ENCODE results near the gene MCEE. TPM values are rescaled to one million over a fixed set of nuclear protein-coding genes. Genes with fewer than 3 reads are reported as not detected.

The MCEE gene
- polyA plus RNA-seq, 1 donor from 2014 or later: 25.9 TPM

DNA sequence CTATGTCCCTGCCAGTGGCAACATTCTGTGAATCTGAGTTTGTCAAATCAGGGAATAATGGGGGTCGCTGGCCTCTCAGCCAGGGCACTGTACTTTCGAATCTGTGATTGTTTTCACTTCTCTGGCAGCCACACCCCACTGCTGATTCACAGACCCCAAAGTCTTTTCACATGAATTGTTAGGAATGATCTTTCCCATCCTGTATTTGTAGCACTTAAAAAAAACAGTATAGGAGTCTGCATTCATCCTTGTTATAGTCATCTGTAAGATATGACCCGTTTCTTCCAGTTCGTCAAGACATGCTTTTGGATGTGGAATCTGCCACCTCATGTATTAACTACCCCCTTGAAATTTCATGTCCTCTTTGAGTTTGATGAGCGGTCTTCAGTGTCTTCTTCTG lies 60.7 kb downstream of the MCEE start:
- no peak overlapping the region for H2AFZ ChIP-seq (ENCODE audit: low read depth, low read length)
- H3F3A ChIP-seq (ENCODE audit: insufficient read depth, low read length, poor library complexity, severe bottlenecking): no peaks in the 10 kb centered on the region
- H3K27ac ChIP-seq (ENCODE audit: low read length): peak overlapping the region; percentile 95
- no peaks in the 10 kb centered on the region for H3K9me2 ChIP-seq (ENCODE audit: insufficient read depth, low read length)
- H3K27me3 ChIP-seq (ENCODE audit: insufficient read depth, low read depth, low read length): no peaks in the 10 kb centered on the region
- H3K9ac ChIP-seq (ENCODE audit: low read length): peak overlapping the region; percentile 86
- no peaks in the 10 kb centered on the region for H4K20me1 ChIP-seq (ENCODE audit: insufficient read depth)
- peak overlapping the region; percentile 79 for H3K4me3 ChIP-seq (ENCODE audit: low read length)
- TF ChIP-seq, protein P1, sequence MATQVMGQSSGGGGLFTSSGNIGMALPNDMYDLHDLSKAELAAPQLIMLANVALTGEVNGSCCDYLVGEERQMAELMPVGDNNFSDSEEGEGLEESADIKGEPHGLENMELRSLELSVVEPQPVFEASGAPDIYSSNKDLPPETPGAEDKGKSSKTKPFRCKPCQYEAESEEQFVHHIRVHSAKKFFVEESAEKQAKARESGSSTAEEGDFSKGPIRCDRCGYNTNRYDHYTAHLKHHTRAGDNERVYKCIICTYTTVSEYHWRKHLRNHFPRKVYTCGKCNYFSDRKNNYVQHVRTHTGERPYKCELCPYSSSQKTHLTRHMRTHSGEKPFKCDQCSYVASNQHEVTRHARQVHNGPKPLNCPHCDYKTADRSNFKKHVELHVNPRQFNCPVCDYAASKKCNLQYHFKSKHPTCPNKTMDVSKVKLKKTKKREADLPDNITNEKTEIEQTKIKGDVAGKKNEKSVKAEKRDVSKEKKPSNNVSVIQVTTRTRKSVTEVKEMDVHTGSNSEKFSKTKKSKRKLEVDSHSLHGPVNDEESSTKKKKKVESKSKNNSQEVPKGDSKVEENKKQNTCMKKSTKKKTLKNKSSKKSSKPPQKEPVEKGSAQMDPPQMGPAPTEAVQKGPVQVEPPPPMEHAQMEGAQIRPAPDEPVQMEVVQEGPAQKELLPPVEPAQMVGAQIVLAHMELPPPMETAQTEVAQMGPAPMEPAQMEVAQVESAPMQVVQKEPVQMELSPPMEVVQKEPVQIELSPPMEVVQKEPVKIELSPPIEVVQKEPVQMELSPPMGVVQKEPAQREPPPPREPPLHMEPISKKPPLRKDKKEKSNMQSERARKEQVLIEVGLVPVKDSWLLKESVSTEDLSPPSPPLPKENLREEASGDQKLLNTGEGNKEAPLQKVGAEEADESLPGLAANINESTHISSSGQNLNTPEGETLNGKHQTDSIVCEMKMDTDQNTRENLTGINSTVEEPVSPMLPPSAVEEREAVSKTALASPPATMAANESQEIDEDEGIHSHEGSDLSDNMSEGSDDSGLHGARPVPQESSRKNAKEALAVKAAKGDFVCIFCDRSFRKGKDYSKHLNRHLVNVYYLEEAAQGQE (IDR thresholded peaks at IDR 0.05; ENCODE audit: borderline replicate concordance): no peak
- TF ChIP-seq TAF1 (IDR thresholded peaks at IDR 0.05; ENCODE audit: low read depth): no peak
- TF ChIP-seq POLR2AphosphoS5 (IDR thresholded peaks at IDR 0.05): no peak
- no peak for TF ChIP-seq MXI1 (conservative IDR thresholded peaks at IDR 0.05; ENCODE audit: poor library complexity, severe bottlenecking)
- TF ChIP-seq, protein P2, sequence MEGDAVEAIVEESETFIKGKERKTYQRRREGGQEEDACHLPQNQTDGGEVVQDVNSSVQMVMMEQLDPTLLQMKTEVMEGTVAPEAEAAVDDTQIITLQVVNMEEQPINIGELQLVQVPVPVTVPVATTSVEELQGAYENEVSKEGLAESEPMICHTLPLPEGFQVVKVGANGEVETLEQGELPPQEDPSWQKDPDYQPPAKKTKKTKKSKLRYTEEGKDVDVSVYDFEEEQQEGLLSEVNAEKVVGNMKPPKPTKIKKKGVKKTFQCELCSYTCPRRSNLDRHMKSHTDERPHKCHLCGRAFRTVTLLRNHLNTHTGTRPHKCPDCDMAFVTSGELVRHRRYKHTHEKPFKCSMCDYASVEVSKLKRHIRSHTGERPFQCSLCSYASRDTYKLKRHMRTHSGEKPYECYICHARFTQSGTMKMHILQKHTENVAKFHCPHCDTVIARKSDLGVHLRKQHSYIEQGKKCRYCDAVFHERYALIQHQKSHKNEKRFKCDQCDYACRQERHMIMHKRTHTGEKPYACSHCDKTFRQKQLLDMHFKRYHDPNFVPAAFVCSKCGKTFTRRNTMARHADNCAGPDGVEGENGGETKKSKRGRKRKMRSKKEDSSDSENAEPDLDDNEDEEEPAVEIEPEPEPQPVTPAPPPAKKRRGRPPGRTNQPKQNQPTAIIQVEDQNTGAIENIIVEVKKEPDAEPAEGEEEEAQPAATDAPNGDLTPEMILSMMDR (IDR thresholded peaks at IDR 0.05; ENCODE audit: poor library complexity, severe bottlenecking): no peak
- no peak for TF ChIP-seq RAD21 (conservative IDR thresholded peaks at IDR 0.05)
- no peak for TF ChIP-seq EZH2 (IDR thresholded peaks at IDR 0.05; ENCODE audit: borderline replicate concordance, insufficient read depth, low read length, poor library complexity, severe bottlenecking)
- TF ChIP-seq SMC3 (conservative IDR thresholded peaks at IDR 0.05; ENCODE audit: poor library complexity): no peak
- TF ChIP-seq EP300 (conservative IDR thresholded peaks at IDR 0.05; ENCODE audit: poor library complexity, severe bottlenecking): no peak
- no peaks in the 10 kb centered on the region for H3K9me3 ChIP-seq (ENCODE audit: low read length)
- peaks cover 28% of the 10 kb centered on the region for H3K79me2 ChIP-seq (replicated peaks; ENCODE audit: insufficient read depth, low read length)
- no peaks in the 10 kb centered on the region for H3K36me3 ChIP-seq (ENCODE audit: insufficient read depth, low read length)
- H3K4me2 ChIP-seq (ENCODE audit: low read length): peak overlapping the region; percentile 87

DNA sequence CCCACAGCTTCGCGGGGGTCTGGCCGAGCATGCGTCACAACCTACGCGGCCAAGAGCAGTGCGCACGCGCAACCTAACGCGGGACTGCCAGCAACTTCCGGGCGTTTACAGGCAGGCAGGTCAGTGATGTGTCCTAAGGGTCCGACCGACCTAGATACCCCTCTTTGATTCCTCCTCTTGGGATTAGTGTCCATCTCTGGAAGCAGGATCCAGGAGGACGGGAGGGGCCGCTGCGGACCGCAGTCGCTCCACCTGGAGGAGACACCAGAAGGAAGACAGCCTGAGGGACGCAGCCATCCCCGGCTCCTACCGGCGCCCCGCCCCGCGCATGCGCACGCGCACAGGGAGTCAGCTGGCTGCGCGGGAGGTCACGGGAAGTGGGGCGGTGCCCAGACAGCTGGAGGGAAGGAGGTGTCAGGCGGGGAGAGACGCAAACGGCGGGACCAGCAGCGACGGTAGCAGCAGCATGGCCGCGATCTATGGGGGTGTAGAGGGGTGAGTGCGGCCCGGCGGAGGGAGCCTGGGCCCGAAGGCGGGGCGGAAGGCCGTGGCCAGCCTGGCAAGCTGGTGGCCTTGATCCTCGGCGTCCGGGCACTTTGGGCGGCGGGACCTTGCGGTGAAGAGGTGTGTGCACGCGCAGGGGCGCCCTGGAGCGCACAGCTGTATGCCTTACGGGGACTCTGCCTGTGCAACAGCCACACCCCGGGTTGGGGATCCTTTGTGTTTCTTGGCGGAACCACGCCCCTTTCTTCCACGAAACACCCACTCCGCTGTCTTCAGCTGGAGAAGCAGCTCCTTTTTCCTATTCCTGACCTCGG lies 61.6 kb downstream of the MCEE start, which contains the start of gene NAGK:
Gene NAGK, plus strand, starts transcription at position 431 of the 818 bp plus-strand sequence. Its CDS starts 36 bp downstream, at position 467.
- H3K27ac ChIP-seq (ENCODE audit: low read length): peak within 1 kb of the TSS; percentile 95
- peaks cover 28% of the 10 kb centered on the region for H3K79me2 ChIP-seq (replicated peaks; ENCODE audit: insufficient read depth, low read length)
- no peaks in the 10 kb centered on the region for H3K27me3 ChIP-seq (ENCODE audit: insufficient read depth, low read depth, low read length)
- H4K20me1 ChIP-seq (ENCODE audit: insufficient read depth): no peaks in the 10 kb centered on the region
- no peaks in the 10 kb centered on the region for H3K36me3 ChIP-seq (ENCODE audit: insufficient read depth, low read length)
- H3K9me3 ChIP-seq (ENCODE audit: low read length): no peaks in the 10 kb centered on the region
- peak within 1 kb of the TSS; percentile 79 for H3K4me3 ChIP-seq (ENCODE audit: low read length)
- H3F3A ChIP-seq (ENCODE audit: insufficient read depth, low read length, poor library complexity, severe bottlenecking): no peaks in the 10 kb centered on the region
- H3K9ac ChIP-seq (ENCODE audit: low read length): peak within 1 kb of the TSS; percentile 86
- peak within 1 kb of the TSS; percentile 94 for H3K4me2 ChIP-seq (ENCODE audit: low read length)
- no peaks in the 10 kb centered on the region for H3K9me2 ChIP-seq (ENCODE audit: insufficient read depth, low read length)
- peak within 1 kb of the TSS; percentile 87 for H2AFZ ChIP-seq (ENCODE audit: low read depth, low read length)
- TF ChIP-seq SMC3 (conservative IDR thresholded peaks at IDR 0.05; ENCODE audit: poor library complexity) (peak; percentile 48), RAD21 (conservative IDR thresholded peaks at IDR 0.05) (peak; percentile 58), TAF1 (IDR thresholded peaks at IDR 0.05; ENCODE audit: low read depth) (peak; percentile 95), POLR2AphosphoS5 (IDR thresholded peaks at IDR 0.05) (peak; percentile 100), MXI1 (conservative IDR thresholded peaks at IDR 0.05; ENCODE audit: poor library complexity, severe bottlenecking) (peak; percentile 96), EZH2 (IDR thresholded peaks at IDR 0.05; ENCODE audit: borderline replicate concordance, insufficient read depth, low read length, poor library complexity, severe bottlenecking) (no peak), EP300 (conservative IDR thresholded peaks at IDR 0.05; ENCODE audit: poor library complexity, severe bottlenecking) (peak; percentile 80)
- TF ChIP-seq, protein P1 (IDR thresholded peaks at IDR 0.05; ENCODE audit: borderline replicate concordance): peak; percentile 79
- TF ChIP-seq, protein P2 (IDR thresholded peaks at IDR 0.05; ENCODE audit: poor library complexity, severe bottlenecking): no peak

All from neural cell (in vitro differentiated cells).